Kidney (tissue), 14 donors: ENCODE data around the gene HK2. TPM values are rescaled to one million over a fixed set of nuclear protein-coding genes. Genes with fewer than 3 reads are reported as not detected.

ENCODE experiments used
- DNase-seq, 5 donors: peaks; one replicate each; pipeline ENCODE4 v3.0.0-alpha.2; 2013 to 2020
- FAIRE-seq: peaks from 2 replicates; lab custom pipeline; 2012; peaks lifted over from hg19 to GRCh38; lab: Jason Lieb, UNC
- H3K27ac ChIP-seq, 2 donors: one replicate each; pipeline ENCODE4 v1.7.0; 2013; ENCODE audit warnings: low read depth in 2 of 2, low read length in 2 of 2, inconsistent platforms in 1 of 2
- H3K27me3 ChIP-seq: one replicate; pipeline ENCODE4 v1.7.1; 2013; ENCODE audit warnings: low read length, inconsistent platforms; ENCODE audit not compliant: control insufficient read depth, insufficient read depth
- H3K36me3 ChIP-seq, 3 donors: one replicate each; pipeline versions ENCODE4 v1.7.0 to v1.7.1; 2013; ENCODE audit warnings: low read length in 3 of 3, control low read depth in 1 of 3, inconsistent platforms in 1 of 3; ENCODE audit not compliant: insufficient read depth in 3 of 3, control insufficient read depth in 2 of 3
- H3K4me1 ChIP-seq, 3 donors: one replicate each; pipeline versions ENCODE4 v1.7.0 to v1.7.1; 2013; ENCODE audit warnings: low read length in 3 of 3, inconsistent platforms in 1 of 3, low read depth in 1 of 3; ENCODE audit not compliant: control insufficient read depth in 2 of 3, insufficient read depth in 2 of 3
- H3K4me3 ChIP-seq, 3 donors: one replicate each; pipeline versions ENCODE4 v1.7.0 to v1.8.1; 2013; ENCODE audit warnings: low read length in 3 of 3, control low read depth in 1 of 3, inconsistent platforms in 1 of 3
- H3K9ac ChIP-seq, 3 donors: one replicate each; pipeline versions ENCODE4 v1.7.0 to v1.7.1; 2013; ENCODE audit warnings: low read length in 3 of 3, control low read depth in 1 of 3, inconsistent platforms in 1 of 3
- H3K9me3 ChIP-seq, 3 donors: one replicate each; pipeline versions ENCODE4 v1.7.0 to v1.7.1; 2013; ENCODE audit warnings: low read length in 3 of 3, control low read depth in 1 of 3, inconsistent platforms in 1 of 3; ENCODE audit not compliant: control insufficient read depth in 2 of 3, insufficient read depth in 1 of 3
- intact Hi-C: fragments of 100-400 bp; cut with DNase I; formaldehyde crosslinking; loops from one replicate; pipeline ENCODE4 v1.11.1; 2022
- polyA plus RNA-seq: library from polyadenylated mRNA; stranded (reverse); fragments of 350-450 nt; fragmentation: Illumina TruSeq; extraction: RNeasy Lipid Tissue Mini Kit (QIAGEN cat#74804); gene quantifications from one replicate; pipeline ENCODE4 v1.2.3, GENCODE V29; 2014; ENCODE audit warnings: low read depth, low replicate concordance; ENCODE audit not compliant: insufficient read depth
- total RNA-seq: library from RNA; stranded (reverse); fragmentation: NEBNext Ultra II Directional; extraction: Animal tissue kit (Norgen Biotek cat#: 25700); gene quantifications from one replicate; pipeline ENCODE4 v1.2.1, GENCODE V29; 2021
- TF ChIP-seq, protein P1 (sequence below): IDR thresholded peaks from 3 replicates; pipeline ENCODE4 v1.5.1; 2012; ENCODE audit warnings: mild to moderate bottlenecking, moderate library complexity, borderline replicate concordance; ENCODE audit not compliant: insufficient read depth; ENCODE audit errors: extremely low read depth
- donor health status: control.
- donor health status: control.
- donor health status: control.
- donor health status: control.
- donor health status: control.
- donor health status: DM: yes; HTN: yes; CAD: no.
- donor health status: Normal renal cell carcinoma (clear cell type).

The HK2 gene
- total and polyA plus RNA-seq, 2 donors from 2014 or later: 0.47 to 8.6 TPM

DNA sequence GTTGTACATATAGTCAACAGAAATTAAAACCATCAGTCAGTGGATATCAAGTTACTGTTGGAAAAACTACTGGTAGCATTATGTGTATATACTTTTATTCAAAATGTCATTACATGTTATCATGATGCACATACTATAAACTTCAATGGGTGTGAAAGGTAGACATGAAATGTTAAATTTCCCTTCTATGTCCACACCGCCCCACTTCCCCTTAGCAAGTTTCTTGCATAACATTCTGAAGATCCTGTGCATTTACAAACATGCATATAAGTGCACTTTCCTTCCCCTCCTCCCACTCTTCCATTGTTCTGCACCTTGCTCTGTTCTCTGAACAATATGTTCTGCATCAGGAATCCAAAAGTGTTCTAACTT is 16.6 kb upstream of the HK2 start:
- Histone ChIP-seq H3K4me3 (no peak overlapping the region), H3K36me3 (no peaks in the 10 kb centered on the region), H3K9ac (no peak overlapping the region), H3K9me3 (no peaks in the 10 kb centered on the region), H3K4me1 (no peaks in the 10 kb centered on the region), H3K27ac (no peak overlapping the region), H3K27me3 (no peaks in the 10 kb centered on the region)
- FAIRE-seq: no peak
- intact Hi-C loops: no loop called here
- TF ChIP-seq, protein P1, sequence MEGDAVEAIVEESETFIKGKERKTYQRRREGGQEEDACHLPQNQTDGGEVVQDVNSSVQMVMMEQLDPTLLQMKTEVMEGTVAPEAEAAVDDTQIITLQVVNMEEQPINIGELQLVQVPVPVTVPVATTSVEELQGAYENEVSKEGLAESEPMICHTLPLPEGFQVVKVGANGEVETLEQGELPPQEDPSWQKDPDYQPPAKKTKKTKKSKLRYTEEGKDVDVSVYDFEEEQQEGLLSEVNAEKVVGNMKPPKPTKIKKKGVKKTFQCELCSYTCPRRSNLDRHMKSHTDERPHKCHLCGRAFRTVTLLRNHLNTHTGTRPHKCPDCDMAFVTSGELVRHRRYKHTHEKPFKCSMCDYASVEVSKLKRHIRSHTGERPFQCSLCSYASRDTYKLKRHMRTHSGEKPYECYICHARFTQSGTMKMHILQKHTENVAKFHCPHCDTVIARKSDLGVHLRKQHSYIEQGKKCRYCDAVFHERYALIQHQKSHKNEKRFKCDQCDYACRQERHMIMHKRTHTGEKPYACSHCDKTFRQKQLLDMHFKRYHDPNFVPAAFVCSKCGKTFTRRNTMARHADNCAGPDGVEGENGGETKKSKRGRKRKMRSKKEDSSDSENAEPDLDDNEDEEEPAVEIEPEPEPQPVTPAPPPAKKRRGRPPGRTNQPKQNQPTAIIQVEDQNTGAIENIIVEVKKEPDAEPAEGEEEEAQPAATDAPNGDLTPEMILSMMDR: no peak
- DNase-seq: no peak

DNA sequence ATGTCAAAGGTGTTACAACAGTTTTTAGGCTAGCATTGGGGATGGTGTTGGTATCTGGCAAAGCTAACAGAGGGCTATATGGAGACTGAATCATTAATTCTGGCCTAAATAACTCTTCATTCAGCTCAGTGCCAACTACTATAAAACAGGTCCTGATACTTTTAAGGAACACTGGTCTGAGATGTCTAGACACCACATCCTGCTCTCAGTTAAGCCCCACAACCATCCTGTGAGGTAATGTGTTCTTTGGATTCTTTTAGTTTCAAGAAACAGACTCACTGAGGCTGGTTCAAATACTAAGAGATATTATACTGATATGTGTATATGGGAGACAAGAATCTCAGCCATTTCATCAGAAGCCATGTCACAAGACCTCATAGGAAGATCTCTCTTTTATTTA is 14.2 kb upstream of the HK2 start:
- intact Hi-C loops: no loop called here
- no peak overlapping the region for H3K27ac ChIP-seq
- H3K27me3 ChIP-seq: no peaks in the 10 kb centered on the region
- TF ChIP-seq, protein P1: no peak
- no peak overlapping the region for H3K9ac ChIP-seq
- no peaks in the 10 kb centered on the region for H3K9me3 ChIP-seq
- no peak overlapping the region for H3K4me3 ChIP-seq
- FAIRE-seq (no peak), DNase-seq (no peak)
- H3K4me1 ChIP-seq: no peaks in the 10 kb centered on the region
- no peaks in the 10 kb centered on the region for H3K36me3 ChIP-seq

DNA sequence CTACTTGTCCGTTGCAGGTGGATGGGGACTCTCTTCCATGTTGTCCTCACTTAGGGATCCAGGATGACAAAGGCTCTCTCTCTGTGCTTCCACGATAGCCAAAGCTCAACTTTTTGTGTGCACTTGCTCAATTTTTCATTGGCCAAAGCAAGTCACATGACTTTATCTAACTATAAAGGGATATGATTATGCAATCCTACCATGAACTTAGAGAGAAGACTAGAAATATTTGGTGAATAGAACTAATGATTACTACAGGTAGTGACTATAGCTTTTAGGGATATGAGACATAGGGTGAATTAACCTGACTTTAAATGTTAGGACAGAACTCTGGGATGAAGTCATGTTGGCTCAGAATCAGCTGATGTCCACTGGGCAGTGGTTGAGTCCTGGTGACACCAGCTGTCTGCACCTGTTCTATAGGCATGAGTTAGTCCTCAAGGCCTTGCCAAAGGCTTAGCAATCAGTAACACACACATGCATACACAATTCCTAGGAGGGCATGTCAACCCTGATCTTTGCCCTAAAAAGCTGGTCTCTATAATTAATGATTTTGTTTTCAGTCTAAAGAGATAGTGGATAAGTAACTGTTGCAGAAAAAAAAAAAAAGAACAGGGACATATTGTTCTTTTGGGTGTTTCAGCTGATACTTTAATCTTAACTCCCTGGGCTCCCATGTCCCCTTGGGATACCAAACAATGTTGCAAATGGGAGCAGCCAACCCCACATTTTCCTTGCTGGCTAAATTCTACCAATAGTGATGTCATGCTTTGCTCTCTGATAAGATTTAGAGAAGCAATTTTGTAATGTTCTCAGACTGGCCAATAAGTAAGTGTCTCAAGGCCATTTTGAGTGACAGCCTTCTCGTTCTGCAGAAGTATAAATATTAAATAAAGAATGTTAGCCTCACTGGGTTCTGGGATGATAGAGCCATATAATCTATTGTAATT is 12.5 kb upstream of the HK2 start:
- DNase-seq: no peak
- TF ChIP-seq, protein P1: no peak
- H3K27ac ChIP-seq: no peak overlapping the region
- H3K9ac ChIP-seq: no peak overlapping the region
- no peak overlapping the region for H3K4me3 ChIP-seq
- H3K27me3 ChIP-seq: no peaks in the 10 kb centered on the region
- FAIRE-seq: no peak
- H3K4me1 ChIP-seq: no peaks in the 10 kb centered on the region
- no peaks in the 10 kb centered on the region for H3K9me3 ChIP-seq
- no peaks in the 10 kb centered on the region for H3K36me3 ChIP-seq
- intact Hi-C loops: no loop called here
